ENCODE data around the gene NBEAL1.

NBEAL1 gene

GRCh38 chr2:203016716-203017115, 2.0 kb downstream of the NBEAL1 start:
- Histone ChIP-seq H3K4me3 (ENCODE audit: low read length) (peak overlapping the region; percentile 2; the same call in 1 of the 2 replicates), H3K36me3 (ENCODE audit: insufficient read depth, low read length) (peaks cover 6% of the 10 kb centered on the region; the same call in 1 of the 2 replicates), H3K27ac (ENCODE audit: low read depth, low read length) (no peak overlapping the region), H3K9ac (ENCODE audit: low read depth, low read length) (no peak overlapping the region), H3K27me3 (ENCODE audit: insufficient read depth, low read length) (no peaks in the 10 kb centered on the region), H3K4me1 (ENCODE audit: insufficient read depth, low read length) (peaks cover 13% of the 10 kb centered on the region; the same call in 1 of the 2 replicates), H3K9me3 (ENCODE audit: insufficient read depth, low read depth, low read length) (no peaks in the 10 kb centered on the region)
- 98% methylated on average over 3 of the region's 3 CpGs for WGBS

- no peak overlapping the region for H3K27ac ChIP-seq (ENCODE audit: low read depth, low read length)
These were observed 3.5 kb downstream of the NBEAL1 start for GRCh38 chr2:203018181-203018580.

GRCh38 chr2:203019142-203019541, 4.5 kb downstream of the NBEAL1 start:
- no peaks in the 10 kb centered on the region for H3K27me3 ChIP-seq (ENCODE audit: insufficient read depth, low read length)
- H3K4me1 ChIP-seq (ENCODE audit: insufficient read depth, low read length): peaks cover 13% of the 10 kb centered on the region; the same call in 1 of the 2 replicates
- H3K27ac ChIP-seq (ENCODE audit: low read depth, low read length): no peak overlapping the region
- peaks cover 6% of the 10 kb centered on the region; the same call in 1 of the 2 replicates for H3K36me3 ChIP-seq (ENCODE audit: insufficient read depth, low read length)
- H3K9ac ChIP-seq (ENCODE audit: low read depth, low read length): no peak overlapping the region
- 94% methylated on average over 2 of the region's 2 CpGs for WGBS
- no peak overlapping the region for H3K4me3 ChIP-seq (ENCODE audit: low read length)
- no peaks in the 10 kb centered on the region for H3K9me3 ChIP-seq (ENCODE audit: insufficient read depth, low read depth, low read length)

More at GRCh38 chr2:203018181-203018580, 3.5 kb downstream of the NBEAL1 start:
- Histone ChIP-seq H3K9ac (ENCODE audit: low read depth, low read length) (no peak overlapping the region), H3K4me1 (ENCODE audit: insufficient read depth, low read length) (peaks cover 13% of the 10 kb centered on the region; the same call in 1 of the 2 replicates), H3K9me3 (ENCODE audit: insufficient read depth, low read depth, low read length) (no peaks in the 10 kb centered on the region), H3K27me3 (ENCODE audit: insufficient read depth, low read length) (no peaks in the 10 kb centered on the region), H3K4me3 (ENCODE audit: low read length) (peak overlapping the region; percentile 12; the same call in 1 of the 2 replicates), H3K36me3 (ENCODE audit: insufficient read depth, low read length) (peaks cover 6% of the 10 kb centered on the region; the same call in 1 of the 2 replicates)
- 78% methylated on average over 1 of the region's 1 CpG for WGBS

- H3K4me3 ChIP-seq (ENCODE audit: low read length): no peak overlapping the region
- H3K9me3 ChIP-seq (ENCODE audit: insufficient read depth, low read depth, low read length): no peaks in the 10 kb centered on the region
- 91% methylated on average over 4 of the region's 4 CpGs for WGBS
- H3K36me3 ChIP-seq (ENCODE audit: insufficient read depth, low read length): 0 out of 2 replicates have a peak, but pooled peaks cover 1% of the 10 kb centered on the region
- H3K27me3 ChIP-seq (ENCODE audit: insufficient read depth, low read length): no peaks in the 10 kb centered on the region
- no peak overlapping the region for H3K27ac ChIP-seq (ENCODE audit: low read depth, low read length)
- no peak overlapping the region for H3K9ac ChIP-seq (ENCODE audit: low read depth, low read length)
- H3K4me1 ChIP-seq (ENCODE audit: insufficient read depth, low read length): peaks cover 13% of the 10 kb centered on the region; the same call in 1 of the 2 replicates
These were observed 7.3 kb downstream of the NBEAL1 start for GRCh38 chr2:203021991-203022390.

- Histone ChIP-seq H3K9ac (ENCODE audit: low read depth, low read length) (no peak overlapping the region), H3K36me3 (ENCODE audit: insufficient read depth, low read length) (no peaks in the 10 kb centered on the region), H3K4me1 (ENCODE audit: insufficient read depth, low read length) (peaks cover 8% of the 10 kb centered on the region; the same call in 1 of the 2 replicates), H3K9me3 (ENCODE audit: insufficient read depth, low read depth, low read length) (no peaks in the 10 kb centered on the region), H3K27ac (ENCODE audit: low read depth, low read length) (no peak overlapping the region), H3K4me3 (ENCODE audit: low read length) (no peak overlapping the region), H3K27me3 (ENCODE audit: insufficient read depth, low read length) (no peaks in the 10 kb centered on the region)
- WGBS: no CpG with 5 or more reads among the region's 1 CpG
These were observed 8.1 kb downstream of the NBEAL1 start for GRCh38 chr2:203022751-203023150.

GRCh38 chr2:203025592-203025991, 10.9 kb downstream of the NBEAL1 start:
- H3K4me1 ChIP-seq (ENCODE audit: insufficient read depth, low read length): no peaks in the 10 kb centered on the region
- no peaks in the 10 kb centered on the region for H3K27me3 ChIP-seq (ENCODE audit: insufficient read depth, low read length)
- no peak overlapping the region for H3K9ac ChIP-seq (ENCODE audit: low read depth, low read length)
- no peaks in the 10 kb centered on the region for H3K9me3 ChIP-seq (ENCODE audit: insufficient read depth, low read depth, low read length)
- no peaks in the 10 kb centered on the region for H3K36me3 ChIP-seq (ENCODE audit: insufficient read depth, low read length)
- no peak overlapping the region for H3K4me3 ChIP-seq (ENCODE audit: low read length)
- no peak overlapping the region for H3K27ac ChIP-seq (ENCODE audit: low read depth, low read length)

- Histone ChIP-seq H3K27me3 (ENCODE audit: insufficient read depth, low read length) (no peaks in the 10 kb centered on the region), H3K36me3 (ENCODE audit: insufficient read depth, low read length) (no peaks in the 10 kb centered on the region), H3K9me3 (ENCODE audit: insufficient read depth, low read depth, low read length) (no peaks in the 10 kb centered on the region), H3K27ac (ENCODE audit: low read depth, low read length) (no peak overlapping the region), H3K9ac (ENCODE audit: low read depth, low read length) (no peak overlapping the region), H3K4me3 (ENCODE audit: low read length) (no peak overlapping the region), H3K4me1 (ENCODE audit: insufficient read depth, low read length) (no peaks in the 10 kb centered on the region)
- WGBS: 93% methylated on average over 2 of the region's 2 CpGs
These were observed 15.9 kb downstream of the NBEAL1 start for GRCh38 chr2:203030545-203030944.

- Histone ChIP-seq H3K4me3 (ENCODE audit: low read length) (no peak overlapping the region), H3K27me3 (ENCODE audit: insufficient read depth, low read length) (no peaks in the 10 kb centered on the region), H3K9me3 (ENCODE audit: insufficient read depth, low read depth, low read length) (no peaks in the 10 kb centered on the region), H3K36me3 (ENCODE audit: insufficient read depth, low read length) (no peaks in the 10 kb centered on the region), H3K9ac (ENCODE audit: low read depth, low read length) (no peak overlapping the region), H3K4me1 (ENCODE audit: insufficient read depth, low read length) (no peaks in the 10 kb centered on the region), H3K27ac (ENCODE audit: low read depth, low read length) (no peak overlapping the region)
- 93% methylated on average over 4 of the region's 5 CpGs for WGBS
These were observed 16.3 kb downstream of the NBEAL1 start for GRCh38 chr2:203030991-203031390.

GRCh38 chr2:203033395-203033794, 18.7 kb downstream of the NBEAL1 start:
- no peak overlapping the region for H3K27ac ChIP-seq (ENCODE audit: low read depth, low read length)
- no peaks in the 10 kb centered on the region for H3K27me3 ChIP-seq (ENCODE audit: insufficient read depth, low read length)
- no peaks in the 10 kb centered on the region for H3K9me3 ChIP-seq (ENCODE audit: insufficient read depth, low read depth, low read length)
- no peaks in the 10 kb centered on the region for H3K4me1 ChIP-seq (ENCODE audit: insufficient read depth, low read length)
- no peak overlapping the region for H3K9ac ChIP-seq (ENCODE audit: low read depth, low read length)
- H3K36me3 ChIP-seq (ENCODE audit: insufficient read depth, low read length): no peaks in the 10 kb centered on the region
- no peak overlapping the region for H3K4me3 ChIP-seq (ENCODE audit: low read length)

- Histone ChIP-seq H3K9me3 (ENCODE audit: insufficient read depth, low read depth, low read length) (no peaks in the 10 kb centered on the region), H3K36me3 (ENCODE audit: insufficient read depth, low read length) (no peaks in the 10 kb centered on the region), H3K4me3 (ENCODE audit: low read length) (no peak overlapping the region), H3K9ac (ENCODE audit: low read depth, low read length) (no peak overlapping the region), H3K27me3 (ENCODE audit: insufficient read depth, low read length) (no peaks in the 10 kb centered on the region), H3K27ac (ENCODE audit: low read depth, low read length) (no peak overlapping the region), H3K4me1 (ENCODE audit: insufficient read depth, low read length) (no peaks in the 10 kb centered on the region)
- 88% methylated on average over 1 of the region's 3 CpGs for WGBS
These were observed 21.3 kb downstream of the NBEAL1 start for GRCh38 chr2:203035879-203036470.

GRCh38 chr2:203037026-203037425, 22.4 kb downstream of the NBEAL1 start:
- no peak overlapping the region for H3K4me3 ChIP-seq (ENCODE audit: low read length)

More at GRCh38 chr2:203037026-203037425, 22.4 kb downstream of the NBEAL1 start:
- Histone ChIP-seq H3K27me3 (ENCODE audit: insufficient read depth, low read length) (no peaks in the 10 kb centered on the region), H3K36me3 (ENCODE audit: insufficient read depth, low read length) (0 out of 2 replicates have a peak, but pooled peaks cover 2% of the 10 kb centered on the region), H3K9me3 (ENCODE audit: insufficient read depth, low read depth, low read length) (no peaks in the 10 kb centered on the region), H3K9ac (ENCODE audit: low read depth, low read length) (no peak overlapping the region), H3K27ac (ENCODE audit: low read depth, low read length) (no peak overlapping the region), H3K4me1 (ENCODE audit: insufficient read depth, low read length) (no peaks in the 10 kb centered on the region)
- 79% methylated on average over 1 of the region's 2 CpGs for WGBS
